ENCODE measurements around the gene GAST.
A peak's percentile ranks its signal among the peaks of the same experiment; 100 is the strongest.

GAST gene

DNA sequence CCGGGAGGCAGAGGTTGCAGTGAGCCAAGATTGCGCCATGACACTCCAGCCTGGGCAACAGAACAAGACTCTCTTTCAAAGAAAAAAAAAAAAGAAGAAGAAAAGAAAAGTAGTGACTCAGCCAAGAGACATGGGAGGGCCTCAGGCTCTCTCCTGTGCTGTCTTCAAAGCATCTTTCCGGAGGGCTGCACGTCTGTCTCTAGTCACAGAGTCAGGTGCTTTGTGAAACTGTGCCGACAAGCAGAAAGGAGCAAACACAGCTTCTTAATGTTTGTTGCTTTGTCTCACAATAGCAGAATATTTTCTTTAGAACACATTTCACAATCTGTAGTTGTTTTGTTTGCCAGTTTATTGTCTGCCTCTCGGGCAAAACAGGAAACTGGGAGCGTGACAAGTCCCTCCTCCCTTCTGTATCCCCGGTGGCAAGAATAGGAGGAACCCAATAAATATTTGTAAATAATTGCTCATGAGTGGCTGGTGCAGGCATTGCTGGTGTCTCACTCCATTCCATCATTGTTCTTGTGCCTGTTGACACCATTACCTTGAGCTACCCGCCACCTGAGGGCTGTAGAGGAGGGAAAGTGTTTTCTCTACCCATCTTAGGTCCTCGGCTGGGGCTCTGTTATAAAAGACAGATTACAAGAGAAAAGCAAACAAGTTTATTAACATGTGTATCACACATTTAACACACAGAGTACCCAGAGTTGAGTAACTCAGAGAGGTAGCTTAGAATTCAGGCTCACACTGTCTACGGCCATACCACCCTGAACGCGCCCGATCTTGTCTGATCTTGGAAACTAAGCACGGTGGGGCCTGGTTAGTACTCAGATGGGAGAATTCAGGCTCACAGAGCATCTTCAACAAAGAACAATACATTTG, 5.5 kb downstream of the GAST start:
- no peak for DNase-seq

DNA sequence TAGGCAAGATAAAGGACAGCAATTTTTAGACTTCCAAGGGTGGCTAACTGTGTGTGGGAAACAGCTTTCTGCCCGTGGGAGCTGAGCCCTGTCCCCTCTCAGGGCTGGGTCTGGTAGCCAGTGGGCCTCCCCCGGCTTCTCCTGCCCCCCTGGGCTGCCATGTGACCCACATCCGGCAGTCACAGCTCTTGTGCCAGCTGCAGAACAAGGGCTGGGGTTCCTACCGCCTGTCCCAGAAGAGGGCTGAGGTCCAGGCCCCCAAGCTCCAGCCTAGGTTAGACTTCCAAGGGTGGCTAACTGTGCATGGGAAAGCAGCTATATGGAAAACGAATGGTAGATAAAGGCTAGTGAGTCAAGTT, 6.1 kb downstream of the GAST start:
- no peak for DNase-seq

DNA sequence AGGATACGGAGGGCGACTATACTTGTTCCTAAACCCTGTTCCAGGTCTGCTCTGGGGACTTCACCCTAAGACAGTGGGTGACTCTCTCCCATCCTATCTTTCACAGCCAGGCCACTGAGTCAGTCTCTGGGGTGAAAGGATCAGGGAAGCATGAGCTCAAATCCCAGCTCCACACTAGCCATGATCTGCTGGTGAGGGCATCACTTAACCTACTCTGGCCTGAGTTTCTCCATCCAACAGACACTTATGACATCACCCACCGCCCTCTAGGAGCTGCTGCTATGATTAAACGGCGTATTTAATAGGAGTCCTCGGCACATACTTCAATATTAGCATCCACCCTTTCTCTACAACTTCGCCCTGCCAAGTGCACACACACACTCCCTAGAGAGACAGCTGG, 10.1 kb downstream of the GAST start:
- no peak for DNase-seq

- DNase-seq, result no peak
Observed at GRCh38 chr17:41723801-41724475, 11.8 kb downstream of the GAST start.

GRCh38 chr17:41724476-41725050, 12.4 kb downstream of the GAST start:
- no peak for DNase-seq

DNA sequence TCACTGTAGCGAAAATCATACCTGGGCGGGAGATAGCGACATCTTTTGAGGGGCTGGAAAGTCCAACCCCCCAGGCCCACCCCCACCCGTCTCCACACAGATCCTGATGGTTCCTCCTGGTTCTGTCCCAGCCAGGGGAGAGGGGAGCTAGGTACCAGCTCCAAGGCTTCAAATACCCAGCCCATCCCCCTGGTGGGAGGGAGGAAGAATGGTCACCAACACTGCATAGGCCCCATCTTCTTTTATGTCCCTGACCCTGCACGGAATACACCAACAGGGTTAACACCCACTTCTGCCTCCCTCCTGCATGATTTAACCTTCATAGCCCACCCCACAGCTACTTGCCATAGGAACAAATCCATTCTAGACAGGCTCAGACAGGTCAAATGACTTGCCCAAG, 13.0 kb downstream of the GAST start:
- no peak for DNase-seq

GRCh38 chr17:41728056-41728455, 15.9 kb downstream of the GAST start:
- DNase-seq, result no peak

DNA sequence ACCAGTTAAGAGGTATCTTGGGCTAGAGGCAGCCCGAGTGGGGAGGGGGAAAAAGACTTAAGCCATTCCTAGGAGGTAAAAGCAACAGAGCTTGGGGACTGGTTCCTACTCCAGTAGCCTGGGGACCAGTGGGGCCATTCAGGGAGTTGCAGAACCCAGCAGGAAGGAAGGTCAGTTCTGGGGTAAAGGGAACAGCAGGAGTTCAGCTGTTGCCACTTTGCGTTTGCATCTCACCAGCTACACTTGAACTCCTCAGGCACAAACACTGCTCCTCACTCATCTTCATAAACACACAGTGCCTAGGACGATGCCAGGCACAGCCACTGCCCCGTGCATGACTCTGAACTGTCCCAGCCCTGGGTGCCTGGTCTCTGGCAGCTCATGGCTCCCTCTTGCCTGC, 18.3 kb downstream of the GAST start:
- DNase-seq, result no peak

GRCh38 chr17:41731836-41732235, 19.7 kb downstream of the GAST start:
- DNase-seq, result no peak

DNA sequence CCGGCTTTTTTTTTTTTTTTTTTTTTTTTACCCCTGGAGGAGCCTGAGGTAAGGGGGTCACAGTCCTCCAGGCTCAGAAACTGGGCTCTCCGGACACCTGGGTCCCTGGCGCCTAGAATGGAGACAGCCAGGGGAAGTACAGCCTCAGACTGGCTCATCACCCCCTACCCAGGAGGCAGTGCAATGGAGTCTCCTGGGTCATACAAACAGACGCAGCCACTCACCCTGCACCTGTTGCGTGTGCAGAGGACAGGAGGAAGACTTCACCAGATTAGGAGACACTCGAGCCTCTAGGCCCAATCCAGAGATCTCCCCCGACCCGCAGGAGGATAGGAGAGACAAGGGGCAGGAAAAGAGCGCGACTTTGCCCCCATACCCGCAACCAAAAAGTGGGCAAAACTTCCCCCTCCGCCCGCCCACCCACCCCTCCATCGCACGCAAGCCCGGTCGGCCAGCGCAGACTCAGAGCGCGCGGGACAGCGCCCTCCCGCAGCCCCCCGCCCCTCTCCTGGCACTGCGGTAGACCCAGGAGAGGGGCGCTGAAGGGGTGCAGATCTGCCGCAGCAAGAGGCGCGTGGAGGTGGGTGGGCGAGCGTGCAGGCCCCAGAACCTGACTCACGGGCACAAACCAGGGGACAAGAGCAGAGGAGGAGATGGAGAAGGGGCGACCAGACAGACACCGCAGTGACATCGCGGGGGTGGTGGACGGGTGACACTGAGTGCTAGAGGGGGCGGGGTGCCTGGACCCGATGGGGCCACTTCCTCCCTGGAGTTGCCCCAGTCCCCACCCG, 21.4 kb downstream of the GAST start:
- no peak for DNase-seq

GRCh38 chr17:41734139-41734948, 22.2 kb downstream of the GAST start, which contains the start of gene HAP1:
Gene HAP1, minus strand, starts transcription at chr17:41734643. Its CDS starts 9 bp downstream, at chr17:41734634.
- DNase-seq, result no peak

- DNase-seq, result no peak
Observed at GRCh38 chr17:41734949-41735313, 22.8 kb downstream of the GAST start.

GRCh38 chr17:41735744-41736143, 23.6 kb downstream of the GAST start:
- no peak for DNase-seq

- DNase-seq, result no peak
Observed at GRCh38 chr17:41736983-41737679, 25.0 kb downstream of the GAST start.

DNA sequence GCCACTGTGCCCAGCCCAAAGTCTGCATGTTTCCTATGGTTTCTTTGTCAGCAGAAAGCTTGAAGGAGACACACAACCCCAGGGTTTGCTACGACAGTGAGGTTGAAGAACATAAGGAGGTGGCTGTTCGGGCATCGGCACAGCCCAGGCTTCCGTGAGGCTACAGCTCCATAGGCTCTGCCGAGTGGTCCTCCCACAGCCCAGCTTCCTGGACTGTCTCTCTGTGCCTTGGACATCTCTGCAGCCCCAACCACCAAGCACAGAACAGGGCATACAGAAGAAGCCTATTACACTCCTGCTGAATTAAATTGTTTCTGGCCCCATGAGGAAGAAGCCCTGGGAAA, 25.5 kb downstream of the GAST start:
- no peak for DNase-seq

- DNase-seq, result peak; percentile 54
Observed at GRCh38 chr17:41738077-41738800, 26.1 kb downstream of the GAST start.

GRCh38 chr17:41738801-41739112, 26.6 kb downstream of the GAST start:
- no peak for DNase-seq

GRCh38 chr17:41739661-41740352, 27.7 kb downstream of the GAST start:
- peak; percentile 59 for DNase-seq

DNA sequence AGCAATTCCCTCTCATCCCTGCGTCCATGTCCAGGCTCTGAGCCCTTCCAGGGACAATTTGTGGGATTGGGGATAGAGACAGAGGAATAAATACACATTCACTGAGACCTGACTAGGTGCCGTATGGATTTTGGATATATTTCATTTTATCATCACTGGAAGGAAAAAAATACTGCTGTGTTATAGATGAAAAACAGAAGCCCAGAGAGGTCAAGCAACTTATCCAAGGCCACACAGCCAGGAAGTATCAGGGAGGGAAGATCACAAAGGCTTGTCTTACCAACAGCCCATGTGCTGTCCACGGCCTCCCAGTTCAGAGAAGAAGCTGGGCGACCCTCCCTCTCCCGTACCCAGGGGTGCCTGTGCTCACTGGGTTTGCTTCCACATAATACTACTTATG, 28.4 kb downstream of the GAST start:
- DNase-seq, result no peak

DNA sequence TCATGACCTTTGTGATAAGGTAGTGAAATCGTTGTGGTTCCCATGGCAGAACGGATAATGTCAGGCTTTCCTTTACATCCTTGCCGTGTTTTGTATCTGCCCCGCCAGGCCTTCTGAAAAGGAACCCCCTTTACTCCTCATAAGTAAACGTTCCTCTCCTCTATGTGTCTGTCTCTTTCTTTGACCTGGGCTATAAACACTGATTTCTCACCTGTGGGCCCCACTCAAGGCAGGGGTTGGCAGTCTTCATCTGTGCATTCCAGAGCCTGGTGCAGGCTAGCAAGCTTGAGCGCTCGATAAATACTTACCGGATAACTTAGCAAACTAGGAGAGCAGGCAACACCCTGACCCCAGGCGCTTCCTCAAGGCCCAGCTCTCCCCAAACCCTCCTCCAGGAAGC, 29.6 kb downstream of the GAST start:
- no peak for DNase-seq

- DNase-seq, result no peak
Observed at GRCh38 chr17:41748275-41748674, 36.1 kb downstream of the GAST start.
